K562 (cell line): ENCODE data around the gene UVRAG. TPM values are rescaled to one million over a fixed set of nuclear protein-coding genes. Genes with fewer than 3 reads are reported as not detected.

ENCODE experiments used
- E2F3 ChIP-seq: fragments of 250-450 bp; sonication (Bioruptor Pico); IDR thresholded peaks from 2 replicates; pipeline ENCODE4 v1.4.0; 2020; ENCODE audit warnings: mild to moderate bottlenecking
- NONO ChIP-seq, 2 experiments: fragments of 200-400 bp in 1 of 2; fragments of 450-650 bp in 1 of 2; formaldehyde crosslinking in 1 of 2; IDR thresholded peaks; 2 replicates each; pipeline ENCODE4 v1.6.1; 2017; ENCODE audit warnings: low read depth in 2 of 2, mild to moderate bottlenecking in 2 of 2, moderate library complexity in 2 of 2, low read length in 1 of 2
- SAFB2 ChIP-seq: fragments of 200-400 bp; formaldehyde crosslinking; IDR thresholded peaks from 2 replicates; pipeline ENCODE4 v1.6.1; 2018; ENCODE audit warnings: borderline replicate concordance, low read length, low read depth, moderate library complexity; ENCODE audit not compliant: severe bottlenecking
- SIRT6 ChIP-seq: IDR thresholded peaks from one replicate; pipeline ENCODE4 v1.6.1; 2012; ENCODE audit warnings: low read depth, mild to moderate bottlenecking, control low read depth, inconsistent platforms, low read length, moderate library complexity
- SREBF1 ChIP-seq: fragments of 150-350 bp; IDR thresholded peaks from 2 replicates; pipeline ENCODE4 v1.6.1; 2014; ENCODE audit warnings: antibody characterized with exemption, low read depth, low read length, borderline replicate concordance
- ZBTB7A ChIP-seq: IDR thresholded peaks from 2 replicates; pipeline ENCODE4 v1.6.1; 2011; ENCODE audit warnings: low read depth, mild to moderate bottlenecking, low read length, moderate library complexity, borderline replicate concordance; ENCODE audit not compliant: control insufficient read depth
- ZFPM2 ChIP-seq: fragments of 250-450 bp; sonication (Bioruptor Pico); IDR thresholded peaks from 2 replicates; pipeline ENCODE4 v1.5.1; 2022; ENCODE audit warnings: mild to moderate bottlenecking
- ZNF764 ChIP-seq: fragments of 250-450 bp; sonication (Bioruptor Pico); IDR thresholded peaks from 2 replicates; pipeline ENCODE4 v1.4.0; 2020; ENCODE audit warnings: low read depth, mild to moderate bottlenecking, moderate library complexity
- polyA plus RNA-seq, 8 experiments: library from polyadenylated mRNA; depleted of rRNA in 4 of 8; stranded (reverse) in 5 of 8; unstranded in 3 of 8; fragments of >200 nt; fragmentation: Nextera tagmentation in 2 of 8; fragmentation: Illumina TruSeq in 1 of 8; extraction: Ambion mirVana in 2 of 8; extraction: Trizol in 1 of 8; gene quantifications; 2 replicates each; pipeline versions ENCODE4 v1.2.1 to v1.2.3, GENCODE V29; 2011 to 2014; ENCODE audit warnings: inconsistent platforms in 1 of 8, missing spikeins in 1 of 8
- total RNA-seq, 7 experiments: library from RNA; depleted of rRNA in 6 of 7; stranded (reverse); fragments of >200 nt in 6 of 7; fragmentation: Illumina TruSeq in 2 of 7; extraction: Trizol in 2 of 7; gene quantifications; 2 replicates each; pipeline versions ENCODE4 v1.2.1 to v1.2.3, GENCODE V29; 2011 to 2021; ENCODE audit warnings: low replicate concordance in 1 of 7
- TF ChIP-seq, protein P1 (sequence below), 2 experiments: fragments of 450-650 bp; formaldehyde crosslinking in 1 of 2; IDR thresholded peaks; 2 replicates each; pipeline versions ENCODE4 v1.4.0 to v1.6.1; 2014 to 2020; ENCODE audit warnings: mild to moderate bottlenecking in 2 of 2, borderline replicate concordance in 1 of 2, low read depth in 1 of 2
- TF ChIP-seq, protein P2 (sequence below): sonication (generic); formaldehyde crosslinking; IDR thresholded peaks from 2 replicates; pipeline ENCODE4 v1.8.0; 2022; ENCODE audit warnings: missing genetic modification reagents, mild to moderate bottlenecking, borderline replicate concordance
- TF ChIP-seq, protein P3 (sequence below): fragments of 250-450 bp; sonication (Bioruptor Pico); IDR thresholded peaks from 2 replicates; pipeline ENCODE4 v1.4.0; 2020

The UVRAG gene
- total and polyA plus RNA-seq, 9 of the 15 experiments (the other 6 are each of a cell fraction or from before 2014, with no cell fraction given) = 3.1 to 17.8 (median 12.4) TPM

DNA sequence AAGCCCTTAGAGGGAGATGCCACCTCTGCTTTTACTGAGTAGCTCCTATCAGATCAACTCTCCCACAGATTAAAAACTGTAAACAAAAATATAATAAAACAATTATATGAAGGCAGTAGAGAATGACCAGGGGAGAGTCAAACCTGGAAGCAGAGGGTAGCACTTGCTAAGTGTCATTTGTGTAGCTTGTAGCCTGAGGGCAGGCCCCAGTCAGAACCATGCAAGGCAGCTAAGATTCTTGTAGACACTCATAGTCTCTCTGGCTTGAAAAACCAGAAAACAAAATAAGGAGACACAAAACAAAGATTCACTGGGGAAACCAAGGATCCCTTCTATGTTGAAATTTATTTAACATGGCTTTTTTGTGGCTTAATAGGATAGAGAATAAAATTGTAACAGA is 280.9 kb downstream of the UVRAG start (continued):
- TF ChIP-seq, protein P1, sequence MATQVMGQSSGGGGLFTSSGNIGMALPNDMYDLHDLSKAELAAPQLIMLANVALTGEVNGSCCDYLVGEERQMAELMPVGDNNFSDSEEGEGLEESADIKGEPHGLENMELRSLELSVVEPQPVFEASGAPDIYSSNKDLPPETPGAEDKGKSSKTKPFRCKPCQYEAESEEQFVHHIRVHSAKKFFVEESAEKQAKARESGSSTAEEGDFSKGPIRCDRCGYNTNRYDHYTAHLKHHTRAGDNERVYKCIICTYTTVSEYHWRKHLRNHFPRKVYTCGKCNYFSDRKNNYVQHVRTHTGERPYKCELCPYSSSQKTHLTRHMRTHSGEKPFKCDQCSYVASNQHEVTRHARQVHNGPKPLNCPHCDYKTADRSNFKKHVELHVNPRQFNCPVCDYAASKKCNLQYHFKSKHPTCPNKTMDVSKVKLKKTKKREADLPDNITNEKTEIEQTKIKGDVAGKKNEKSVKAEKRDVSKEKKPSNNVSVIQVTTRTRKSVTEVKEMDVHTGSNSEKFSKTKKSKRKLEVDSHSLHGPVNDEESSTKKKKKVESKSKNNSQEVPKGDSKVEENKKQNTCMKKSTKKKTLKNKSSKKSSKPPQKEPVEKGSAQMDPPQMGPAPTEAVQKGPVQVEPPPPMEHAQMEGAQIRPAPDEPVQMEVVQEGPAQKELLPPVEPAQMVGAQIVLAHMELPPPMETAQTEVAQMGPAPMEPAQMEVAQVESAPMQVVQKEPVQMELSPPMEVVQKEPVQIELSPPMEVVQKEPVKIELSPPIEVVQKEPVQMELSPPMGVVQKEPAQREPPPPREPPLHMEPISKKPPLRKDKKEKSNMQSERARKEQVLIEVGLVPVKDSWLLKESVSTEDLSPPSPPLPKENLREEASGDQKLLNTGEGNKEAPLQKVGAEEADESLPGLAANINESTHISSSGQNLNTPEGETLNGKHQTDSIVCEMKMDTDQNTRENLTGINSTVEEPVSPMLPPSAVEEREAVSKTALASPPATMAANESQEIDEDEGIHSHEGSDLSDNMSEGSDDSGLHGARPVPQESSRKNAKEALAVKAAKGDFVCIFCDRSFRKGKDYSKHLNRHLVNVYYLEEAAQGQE (IDR thresholded peaks at IDR 0.05; ENCODE audit: borderline replicate concordance) = no peak
- TF ChIP-seq, protein P1 (CRISPR knock-in tag; IDR thresholded peaks at IDR 0.05; ENCODE audit: low read depth) = no peak
- TF ChIP-seq SIRT6 (no peak), ZBTB7A (no peak), SAFB2 (no peak), NONO (IDR thresholded peaks at IDR 0.05; ENCODE audit: low read depth in 2 of 2, low read length in 1 of 2) (no peak), ZFPM2 (CRISPR knock-in tag) (no peak), ZNF764 (CRISPR knock-in tag) (no peak), E2F3 (no peak), SREBF1 (no peak)
- TF ChIP-seq, protein P2, sequence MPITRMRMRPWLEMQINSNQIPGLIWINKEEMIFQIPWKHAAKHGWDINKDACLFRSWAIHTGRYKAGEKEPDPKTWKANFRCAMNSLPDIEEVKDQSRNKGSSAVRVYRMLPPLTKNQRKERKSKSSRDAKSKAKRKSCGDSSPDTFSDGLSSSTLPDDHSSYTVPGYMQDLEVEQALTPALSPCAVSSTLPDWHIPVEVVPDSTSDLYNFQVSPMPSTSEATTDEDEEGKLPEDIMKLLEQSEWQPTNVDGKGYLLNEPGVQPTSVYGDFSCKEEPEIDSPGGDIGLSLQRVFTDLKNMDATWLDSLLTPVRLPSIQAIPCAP (CRISPR knock-in tag) = no peak
- TF ChIP-seq, protein P3, sequence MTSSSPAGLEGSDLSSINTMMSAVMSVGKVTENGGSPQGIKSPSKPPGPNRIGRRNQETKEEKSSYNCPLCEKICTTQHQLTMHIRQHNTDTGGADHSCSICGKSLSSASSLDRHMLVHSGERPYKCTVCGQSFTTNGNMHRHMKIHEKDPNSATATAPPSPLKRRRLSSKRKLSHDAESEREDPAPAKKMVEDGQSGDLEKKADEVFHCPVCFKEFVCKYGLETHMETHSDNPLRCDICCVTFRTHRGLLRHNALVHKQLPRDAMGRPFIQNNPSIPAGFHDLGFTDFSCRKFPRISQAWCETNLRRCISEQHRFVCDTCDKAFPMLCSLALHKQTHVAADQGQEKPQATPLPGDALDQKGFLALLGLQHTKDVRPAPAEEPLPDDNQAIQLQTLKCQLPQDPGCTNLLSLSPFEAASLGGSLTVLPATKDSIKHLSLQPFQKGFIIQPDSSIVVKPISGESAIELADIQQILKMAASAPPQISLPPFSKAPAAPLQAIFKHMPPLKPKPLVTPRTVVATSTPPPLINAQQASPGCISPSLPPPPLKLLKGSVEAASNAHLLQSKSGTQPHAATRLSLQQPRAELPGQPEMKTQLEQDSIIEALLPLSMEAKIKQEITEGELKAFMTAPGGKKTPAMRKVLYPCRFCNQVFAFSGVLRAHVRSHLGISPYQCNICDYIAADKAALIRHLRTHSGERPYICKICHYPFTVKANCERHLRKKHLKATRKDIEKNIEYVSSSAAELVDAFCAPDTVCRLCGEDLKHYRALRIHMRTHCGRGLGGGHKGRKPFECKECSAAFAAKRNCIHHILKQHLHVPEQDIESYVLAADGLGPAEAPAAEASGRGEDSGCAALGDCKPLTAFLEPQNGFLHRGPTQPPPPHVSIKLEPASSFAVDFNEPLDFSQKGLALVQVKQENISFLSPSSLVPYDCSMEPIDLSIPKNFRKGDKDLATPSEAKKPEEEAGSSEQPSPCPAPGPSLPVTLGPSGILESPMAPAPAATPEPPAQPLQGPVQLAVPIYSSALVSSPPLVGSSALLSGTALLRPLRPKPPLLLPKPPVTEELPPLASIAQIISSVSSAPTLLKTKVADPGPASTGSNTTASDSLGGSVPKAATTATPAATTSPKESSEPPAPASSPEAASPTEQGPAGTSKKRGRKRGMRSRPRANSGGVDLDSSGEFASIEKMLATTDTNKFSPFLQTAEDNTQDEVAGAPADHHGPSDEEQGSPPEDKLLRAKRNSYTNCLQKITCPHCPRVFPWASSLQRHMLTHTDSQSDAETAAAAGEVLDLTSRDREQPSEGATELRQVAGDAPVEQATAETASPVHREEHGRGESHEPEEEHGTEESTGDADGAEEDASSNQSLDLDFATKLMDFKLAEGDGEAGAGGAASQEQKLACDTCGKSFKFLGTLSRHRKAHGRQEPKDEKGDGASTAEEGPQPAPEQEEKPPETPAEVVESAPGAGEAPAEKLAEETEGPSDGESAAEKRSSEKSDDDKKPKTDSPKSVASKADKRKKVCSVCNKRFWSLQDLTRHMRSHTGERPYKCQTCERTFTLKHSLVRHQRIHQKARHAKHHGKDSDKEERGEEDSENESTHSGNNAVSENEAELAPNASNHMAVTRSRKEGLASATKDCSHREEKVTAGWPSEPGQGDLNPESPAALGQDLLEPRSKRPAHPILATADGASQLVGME (CRISPR knock-in tag) = no peak
